Mesenchymal stem cell (in vitro differentiated cells and primary cell): ENCODE data around the gene SLC25A36.

Experiments used
- DNase-seq: peaks from one replicate; pipeline ENCODE4 v3.0.0-alpha.2; 2013
- H2AFZ ChIP-seq: one replicate; pipeline ENCODE4 v1.6.1; 2013; ENCODE audit warnings: low read depth, mild to moderate bottlenecking, control low read depth, inconsistent platforms, low read length, moderate library complexity
- H2AK5ac ChIP-seq: 2 replicates; pipeline ENCODE4 v1.6.1; 2013; ENCODE audit warnings: low read length, moderate library complexity, mild to moderate bottlenecking, inconsistent platforms; ENCODE audit not compliant: severe bottlenecking
- H2BK120ac ChIP-seq: one replicate; pipeline ENCODE4 v1.6.1; 2013; ENCODE audit warnings: low read depth, mild to moderate bottlenecking, inconsistent platforms, low read length, moderate library complexity
- H2BK12ac ChIP-seq, 2 experiments: one replicate each; pipeline ENCODE4 v1.6.1; 2013; ENCODE audit warnings: inconsistent platforms in 2 of 2, low read length in 2 of 2, mild to moderate bottlenecking in 2 of 2, moderate library complexity in 2 of 2, control low read depth in 1 of 2
- H2BK15ac ChIP-seq: one replicate; pipeline ENCODE4 v1.6.1; 2013; ENCODE audit warnings: mild to moderate bottlenecking, low read depth, inconsistent platforms; ENCODE audit not compliant: poor library complexity, severe bottlenecking
- H2BK5ac ChIP-seq: 2 replicates; pipeline ENCODE4 v1.6.1; 2013; ENCODE audit warnings: low read depth, mild to moderate bottlenecking, low read length, control low read depth, inconsistent platforms; ENCODE audit not compliant: poor library complexity, severe bottlenecking
- H3K14ac ChIP-seq, 2 experiments: one replicate each; pipeline ENCODE4 v1.6.1; 2013; ENCODE audit warnings: inconsistent platforms in 2 of 2, low read length in 2 of 2, control low read depth in 1 of 2, mild to moderate bottlenecking in 1 of 2, moderate library complexity in 1 of 2
- H3K18ac ChIP-seq, 2 experiments: one replicate each; pipeline ENCODE4 v1.6.1; 2013; ENCODE audit warnings: inconsistent platforms in 2 of 2, low read length in 2 of 2, control low read depth in 1 of 2, low read depth in 1 of 2, mild to moderate bottlenecking in 1 of 2
- H3K23ac ChIP-seq, 2 experiments: one replicate each; pipeline ENCODE4 v1.6.1; 2013; ENCODE audit warnings: inconsistent platforms in 2 of 2, low read length in 2 of 2, mild to moderate bottlenecking in 2 of 2, moderate library complexity in 2 of 2, control low read depth in 1 of 2
- H3K27ac ChIP-seq: 2 replicates; pipeline ENCODE4 v1.5.1; 2013; ENCODE audit warnings: mild to moderate bottlenecking, moderate library complexity, low read length, control low read depth, inconsistent platforms; ENCODE audit not compliant: poor library complexity, severe bottlenecking
- H3K27me3 ChIP-seq, 2 experiments: 2 replicates each; pipeline versions ENCODE4 v1.6.1 to v1.7.0; 2013; ENCODE audit warnings: low read length in 2 of 2, mild to moderate bottlenecking in 2 of 2, moderate library complexity in 2 of 2, control low read depth in 1 of 2, inconsistent platforms in 1 of 2; ENCODE audit not compliant: control insufficient read depth in 1 of 2, insufficient read depth in 1 of 2
- H3K36me3 ChIP-seq, 2 experiments: 2 replicates each; pipeline versions ENCODE4 v1.6.1 to v1.7.0; 2013; ENCODE audit warnings: low read length in 2 of 2, control low read depth in 1 of 2, inconsistent platforms in 1 of 2, low read depth in 1 of 2, mild to moderate bottlenecking in 1 of 2; ENCODE audit not compliant: insufficient read depth in 2 of 2, control insufficient read depth in 1 of 2
- H3K4ac ChIP-seq, 2 experiments: one replicate each; pipeline ENCODE4 v1.6.1; 2013; ENCODE audit warnings: inconsistent platforms in 2 of 2, low read length in 2 of 2, mild to moderate bottlenecking in 2 of 2, moderate library complexity in 2 of 2, control low read depth in 1 of 2, low read depth in 1 of 2
- H3K4me1 ChIP-seq: 2 replicates; pipeline ENCODE4 v1.6.1; 2013; ENCODE audit warnings: low read depth, low read length, control low read depth; ENCODE audit not compliant: control insufficient read depth, insufficient read depth
- H3K4me2 ChIP-seq: 2 replicates; pipeline ENCODE4 v1.6.1; 2013; ENCODE audit warnings: low read length, mild to moderate bottlenecking, inconsistent platforms; ENCODE audit not compliant: poor library complexity, severe bottlenecking
- H3K4me3 ChIP-seq, 2 experiments: 2 replicates each; pipeline versions ENCODE4 v1.5.1 to v1.7.0; 2013; ENCODE audit warnings: low read length in 2 of 2, mild to moderate bottlenecking in 2 of 2, control low read depth in 1 of 2, low read depth in 1 of 2; ENCODE audit not compliant: insufficient read depth in 1 of 2
- H3K79me1 ChIP-seq: replicated peaks from 2 replicates; pipeline ENCODE4 v1.6.1; 2013; ENCODE audit warnings: mild to moderate bottlenecking, control low read depth, low read length, inconsistent platforms; ENCODE audit not compliant: poor library complexity, severe bottlenecking
- H3K9ac ChIP-seq: 2 replicates; pipeline ENCODE4 v1.7.0; 2013; ENCODE audit warnings: mild to moderate bottlenecking, low read length, moderate library complexity
- H3K9me3 ChIP-seq: 2 replicates; pipeline ENCODE4 v1.7.0; 2013; ENCODE audit warnings: mild to moderate bottlenecking, low read length; ENCODE audit not compliant: control insufficient read depth
- H4K8ac ChIP-seq: one replicate; pipeline ENCODE4 v1.6.1; 2013; ENCODE audit warnings: inconsistent platforms, mild to moderate bottlenecking, low read length, moderate library complexity
- H4K91ac ChIP-seq: one replicate; pipeline ENCODE4 v1.6.1; 2013; ENCODE audit warnings: mild to moderate bottlenecking, low read length, inconsistent platforms
- WGBS: methylation state at CpG from one replicate; pipeline ENCODE4 v1.1.7; 2013; ENCODE audit warnings: mixed read lengths; 5-methylcytosine and 5-hydroxymethylcytosine counted together

The SLC25A36 gene

GRCh38 chr3:140956058-140956835 is 14.6 kb downstream of the SLC25A36 start:
- Histone ChIP-seq H2BK120ac (peak overlapping the region; percentile 43), H3K79me1 (peaks cover 16% of the 10 kb centered on the region), H3K36me3 (peaks cover 0 to 22% of the 10 kb centered on the region in 2 experiments), H3K27me3 (no peaks in the 10 kb centered on the region), H3K14ac (no peak overlapping the region), H2BK12ac (no peak overlapping the region), H3K27ac (no peak overlapping the region), H2AK5ac (no peak overlapping the region), H3K4ac (no peak overlapping the region), H3K9ac (no peak overlapping the region), H4K91ac (no peak overlapping the region), H3K9me3 (no peaks in the 10 kb centered on the region), H2BK15ac (no peak overlapping the region), H2BK5ac (no peak overlapping the region), H3K4me3 (no peak overlapping the region), H2AFZ (no peak overlapping the region), H3K4me2 (no peak overlapping the region), H3K23ac (no peak overlapping the region), H4K8ac (no peak overlapping the region), H3K4me1 (peaks cover 8% of the 10 kb centered on the region), H3K18ac (no peak overlapping the region)
- DNase-seq = no peak
- 93% methylated on average over 4 of the region's 5 CpGs for WGBS

- H3K36me3 ChIP-seq = peaks cover 2 to 74% of the 10 kb centered on the region in 2 experiments
- no peak overlapping the region for H3K23ac ChIP-seq
- no peak overlapping the region for H3K27ac ChIP-seq
- H3K14ac ChIP-seq = no peak overlapping the region
- H3K9me3 ChIP-seq = no peaks in the 10 kb centered on the region
- H3K18ac ChIP-seq = no peak overlapping the region
- no peak overlapping the region for H2BK120ac ChIP-seq
- H2BK5ac ChIP-seq = no peak overlapping the region
- no peak overlapping the region for H2BK15ac ChIP-seq
- peaks cover 6% of the 10 kb centered on the region for H3K79me1 ChIP-seq
- H3K4ac ChIP-seq = no peak overlapping the region
- no peak overlapping the region for H4K8ac ChIP-seq
- H3K4me3 ChIP-seq = no peak overlapping the region
- no peaks in the 10 kb centered on the region for H3K27me3 ChIP-seq
- H2AFZ ChIP-seq = no peak overlapping the region
- H3K4me1 ChIP-seq = no peaks in the 10 kb centered on the region
- no peak overlapping the region for H3K9ac ChIP-seq
- peak; percentile 34 for DNase-seq
- no peak overlapping the region for H3K4me2 ChIP-seq
- H2BK12ac ChIP-seq = no peak overlapping the region
- no peak overlapping the region for H2AK5ac ChIP-seq
- no peak overlapping the region for H4K91ac ChIP-seq
These were observed 31.2 kb downstream of the SLC25A36 start for GRCh38 chr3:140972833-140973232.

DNA sequence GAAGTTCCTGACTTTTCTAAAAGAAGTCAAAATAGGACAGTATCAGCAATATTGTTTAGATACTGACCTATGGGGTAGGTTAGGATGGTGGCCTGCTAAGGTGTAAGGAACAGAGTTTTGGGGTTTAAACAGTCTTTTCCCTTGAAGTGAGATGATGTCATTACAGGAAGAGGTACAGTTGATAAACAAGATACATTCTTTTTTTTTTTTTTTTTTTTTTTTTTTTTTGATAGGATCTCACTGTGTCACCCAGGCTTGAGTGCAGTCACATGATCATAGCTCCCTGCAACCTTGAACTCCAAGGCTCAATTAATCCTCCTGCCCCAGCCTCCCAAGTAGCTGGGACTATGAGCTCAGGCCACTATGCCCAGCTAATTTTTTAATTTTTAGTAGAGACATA is 33.3 kb downstream of the SLC25A36 start:
- Histone ChIP-seq H3K4me3 (no peak overlapping the region), H3K9ac (no peak overlapping the region), H3K9me3 (no peaks in the 10 kb centered on the region), H3K79me1 (peaks cover 6% of the 10 kb centered on the region), H3K4ac (no peak overlapping the region), H2BK15ac (no peak overlapping the region), H3K14ac (no peak overlapping the region), H3K27me3 (no peaks in the 10 kb centered on the region), H2BK12ac (no peak overlapping the region), H3K4me2 (no peak overlapping the region), H3K4me1 (no peaks in the 10 kb centered on the region), H3K18ac (no peak overlapping the region), H2BK120ac (no peak overlapping the region), H4K91ac (no peak overlapping the region), H2BK5ac (no peak overlapping the region), H3K23ac (no peak overlapping the region), H2AFZ (no peak overlapping the region), H3K36me3 (peaks cover 2 to 80% of the 10 kb centered on the region in 2 experiments), H2AK5ac (no peak overlapping the region), H3K27ac (no peak overlapping the region), H4K8ac (no peak overlapping the region)
- DNase-seq = no peak

- H3K4me2 ChIP-seq = no peak overlapping the region
- no peak overlapping the region for H3K27ac ChIP-seq
- no peak overlapping the region for H2AFZ ChIP-seq
- 89% methylated on average over 3 of the region's 4 CpGs for WGBS
- no peak overlapping the region for H3K23ac ChIP-seq
- no peak overlapping the region for H3K4me3 ChIP-seq
- no peaks in the 10 kb centered on the region for H3K4me1 ChIP-seq
- H3K9me3 ChIP-seq = peaks cover 9% of the 10 kb centered on the region
- H3K9ac ChIP-seq = no peak overlapping the region
- H3K27me3 ChIP-seq = no peaks in the 10 kb centered on the region
- H2BK5ac ChIP-seq = no peak overlapping the region
- H3K36me3 ChIP-seq = peaks cover 0 to 40% of the 10 kb centered on the region in 2 experiments
- no peak overlapping the region for H4K8ac ChIP-seq
- H3K79me1 ChIP-seq = no peaks in the 10 kb centered on the region
- H3K14ac ChIP-seq = no peak overlapping the region
- no peak overlapping the region for H2BK15ac ChIP-seq
- H4K91ac ChIP-seq = no peak overlapping the region
- H3K18ac ChIP-seq = no peak overlapping the region
- H2BK12ac ChIP-seq = no peak overlapping the region
- H3K4ac ChIP-seq = no peak overlapping the region
- no peak for DNase-seq
- H2BK120ac ChIP-seq = no peak overlapping the region
- no peak overlapping the region for H2AK5ac ChIP-seq
These were observed 39.0 kb downstream of the SLC25A36 start for GRCh38 chr3:140980663-140981062.
